COLO668 (cell line): ENCODE data around the gene CDK15.
"Not testable (repeated sequence)": the region's sequence is repeated elsewhere in the genome, so short reads cannot be mapped to it uniquely, and the experiment has no call there.

Source experiments
- DNase-seq: peaks from one replicate; lab custom pipeline; 2025; ENCODE audit not compliant: unreplicated experiment; lab: John Stamatoyannopoulos, UW

CDK15 gene

GRCh38 chr2:201828220-201828619, 21.9 kb downstream of the CDK15 start:
- no peak for DNase-seq

DNA sequence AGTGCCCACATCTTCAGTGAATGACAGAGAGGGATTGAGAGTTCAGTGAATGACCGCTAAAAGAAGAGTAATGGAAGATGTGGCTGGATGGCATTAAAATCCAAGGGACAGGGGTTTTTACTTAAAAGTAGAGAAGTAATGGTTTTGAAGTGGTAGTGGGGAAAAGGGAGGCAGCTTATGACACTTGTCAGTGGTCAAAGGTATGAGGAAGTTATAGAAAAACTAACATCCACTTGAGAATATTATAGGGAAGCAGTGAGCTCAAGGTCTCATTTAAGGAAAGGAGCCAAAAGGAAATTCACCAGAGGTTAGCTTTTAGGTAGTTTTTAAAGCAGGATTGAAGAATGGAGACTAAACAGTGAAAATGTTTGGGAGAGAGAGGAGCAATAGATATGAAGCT, 24.3 kb downstream of the CDK15 start:
- no peak for DNase-seq

- DNase-seq = no peak
Observed at GRCh38 chr2:201831469-201831868, 25.1 kb downstream of the CDK15 start.

DNA sequence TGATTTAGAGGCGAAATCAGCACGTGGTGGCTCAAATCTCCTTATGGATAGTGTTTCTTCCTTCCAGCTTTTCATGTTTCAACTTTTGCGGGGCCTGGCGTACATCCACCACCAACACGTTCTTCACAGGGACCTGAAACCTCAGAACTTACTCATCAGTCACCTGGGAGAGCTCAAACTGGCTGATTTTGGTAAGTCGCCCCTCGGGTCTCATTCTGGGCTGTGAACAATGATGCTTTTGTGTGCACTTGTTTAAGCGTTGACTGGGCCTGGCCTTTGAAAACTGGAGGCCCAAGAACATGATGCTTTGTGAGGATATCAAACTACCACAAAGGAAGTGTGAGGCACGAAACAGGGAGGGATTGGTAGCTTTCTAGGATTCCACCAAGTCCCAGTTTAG, 27.4 kb downstream of the CDK15 start:
- no peak for DNase-seq

- no peak for DNase-seq
Observed at GRCh38 chr2:201835066-201835465, 28.7 kb downstream of the CDK15 start.

DNA sequence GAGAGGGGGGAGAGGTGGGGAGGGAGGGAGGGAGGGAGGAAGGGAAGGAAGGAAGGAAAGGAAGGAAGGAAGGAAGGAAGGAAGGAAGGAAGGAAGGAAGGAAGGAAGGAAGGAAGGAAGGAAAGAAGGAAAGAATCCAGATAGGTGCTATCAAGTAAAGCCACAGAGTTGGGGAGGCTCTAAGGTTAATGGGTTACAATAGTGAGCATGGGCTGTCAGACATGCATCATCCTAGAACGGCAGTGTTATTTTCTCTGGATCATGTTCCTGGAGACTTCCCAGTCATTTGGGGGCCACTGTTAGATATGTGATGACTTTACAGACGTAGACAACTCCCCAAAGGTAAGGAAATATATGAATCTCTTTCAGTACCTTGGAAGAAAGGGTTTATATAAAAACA, 31.1 kb downstream of the CDK15 start:
- DNase-seq = no peak

DNA sequence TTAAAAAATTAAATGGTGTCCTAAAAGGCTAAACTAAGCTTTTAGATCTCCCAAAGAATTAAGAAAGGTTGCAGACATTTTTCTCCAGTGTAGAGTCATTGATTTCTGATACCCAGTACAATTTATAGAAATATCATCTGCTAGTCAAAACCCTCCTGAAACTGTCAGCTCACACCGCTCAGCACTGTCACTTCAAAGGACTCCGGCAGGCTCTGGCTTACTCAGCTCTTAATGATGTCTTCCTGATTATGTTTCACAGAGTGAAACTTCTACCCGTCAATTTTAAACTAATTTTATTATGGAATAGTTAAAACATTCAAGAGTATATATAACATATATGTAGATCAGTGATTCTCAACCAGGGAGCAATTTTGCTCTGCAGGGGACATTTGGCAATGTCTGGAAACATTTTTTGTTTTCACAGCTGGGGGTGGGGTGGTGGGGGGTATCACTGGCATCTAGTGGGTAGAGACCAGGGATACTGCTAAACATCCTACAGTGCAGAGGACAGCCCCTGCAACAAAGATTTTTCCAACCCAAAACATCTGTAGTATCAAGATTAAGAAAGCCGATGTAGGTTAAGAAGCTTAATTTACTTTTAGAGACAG, 31.6 kb downstream of the CDK15 start:
- DNase-seq = no peak

GRCh38 chr2:201839727-201840126, 33.4 kb downstream of the CDK15 start:
- DNase-seq = no peak

GRCh38 chr2:201840726-201841125, 34.4 kb downstream of the CDK15 start:
- DNase-seq = no peak

DNA sequence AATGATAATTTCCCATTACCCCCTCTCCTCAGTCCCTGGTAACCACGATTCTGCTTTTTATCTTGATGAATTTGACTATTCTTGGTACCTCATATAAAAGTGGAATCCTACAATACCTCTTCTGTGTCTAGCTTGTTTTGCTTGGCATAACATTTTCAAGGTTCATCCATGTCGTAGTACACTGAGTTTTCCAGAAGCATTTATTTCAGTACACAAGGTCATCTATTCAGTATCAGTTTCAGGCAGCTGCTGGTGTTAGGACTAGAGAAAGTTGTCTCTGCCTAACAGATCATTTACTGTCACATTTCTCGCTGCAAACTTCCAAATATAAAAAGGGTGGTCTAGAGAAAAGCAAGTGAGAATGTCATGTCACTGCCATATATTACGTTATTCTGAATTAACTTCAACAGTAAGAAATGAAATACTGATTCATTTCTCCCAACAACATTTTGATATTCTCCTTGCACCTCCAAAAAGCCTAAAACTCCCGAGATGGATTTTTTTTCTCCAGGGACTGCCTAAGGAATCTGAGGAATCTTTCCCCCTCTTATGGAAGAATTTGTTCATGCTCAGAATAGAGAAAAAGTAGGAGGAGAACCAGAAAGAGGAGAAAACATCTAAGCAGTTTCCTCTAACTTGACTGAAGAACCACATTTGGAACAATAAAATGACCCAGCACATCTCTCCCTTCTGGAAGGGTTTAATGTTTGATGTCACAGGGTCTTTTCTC, 36.0 kb downstream of the CDK15 start:
- DNase-seq = no peak

DNA sequence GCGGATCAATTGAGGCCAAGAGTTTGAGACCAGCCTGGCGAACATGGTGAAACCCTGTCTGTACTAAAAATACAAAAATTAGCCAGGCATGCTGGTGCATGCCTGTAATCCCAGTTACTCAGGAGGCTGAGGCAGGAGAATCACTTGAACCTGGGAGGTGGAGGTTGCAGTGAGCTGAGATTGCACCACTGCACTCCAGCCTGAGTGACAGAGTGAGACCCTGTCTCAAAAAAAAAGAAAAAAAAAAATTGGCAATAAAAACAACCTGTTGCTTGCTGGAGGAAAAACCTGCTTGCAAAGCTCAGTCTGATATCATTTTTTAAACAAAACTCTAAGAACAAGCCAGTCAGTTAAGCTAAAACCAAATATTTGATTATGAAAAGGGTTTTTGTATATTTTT, 38.6 kb downstream of the CDK15 start:
- DNase-seq = not testable (repeated sequence)

DNA sequence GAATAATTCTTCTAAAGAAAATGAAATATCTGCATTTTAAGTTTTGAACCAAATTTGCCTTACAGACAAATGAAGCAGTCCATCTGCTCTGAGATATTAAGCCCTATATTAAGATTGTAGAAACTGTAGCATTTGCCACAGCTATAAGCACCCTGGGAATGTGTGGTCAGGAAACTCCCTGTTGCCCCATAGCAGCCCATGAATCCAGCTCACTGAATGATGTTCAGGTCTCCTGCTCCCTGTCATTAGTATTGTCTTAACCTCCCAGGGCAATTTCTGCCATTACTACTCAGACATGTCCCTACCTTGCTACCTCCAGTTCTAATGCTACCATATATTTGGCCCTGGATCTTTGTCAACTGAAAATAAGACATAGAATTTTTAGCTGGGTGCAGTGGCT, 41.1 kb downstream of the CDK15 start:
- DNase-seq = no peak

GRCh38 chr2:201852462-201852861, 46.1 kb downstream of the CDK15 start:
- DNase-seq = no peak

GRCh38 chr2:201852878-201853415, 46.6 kb downstream of the CDK15 start:
- no peak for DNase-seq

DNA sequence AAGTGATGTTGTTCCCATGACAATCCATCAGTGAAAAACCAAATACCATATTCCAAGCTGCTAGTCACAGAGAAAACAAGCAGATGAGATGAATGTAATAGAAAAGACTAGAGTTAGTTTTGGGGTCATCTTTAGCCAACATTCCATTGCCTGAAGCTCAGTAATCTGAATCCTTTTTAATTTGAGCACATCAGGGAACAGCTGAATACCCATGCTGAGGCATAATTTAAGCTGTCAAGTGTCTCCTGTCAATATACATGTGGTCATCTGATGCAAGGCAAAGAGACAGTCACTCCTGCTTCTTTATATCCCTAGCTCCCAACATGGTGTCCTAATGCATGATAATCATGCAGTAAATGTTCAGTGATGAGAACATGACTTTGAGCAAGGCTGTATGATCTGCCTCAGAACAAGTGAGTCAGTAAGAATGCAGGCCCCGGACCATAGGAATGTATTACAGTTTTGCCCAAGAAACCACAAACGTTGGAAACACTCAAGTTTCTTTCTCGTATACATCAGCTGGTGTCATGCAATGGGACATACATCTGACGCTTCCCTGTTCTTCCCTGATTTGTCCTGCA, 48.0 kb downstream of the CDK15 start:
- no peak for DNase-seq

DNA sequence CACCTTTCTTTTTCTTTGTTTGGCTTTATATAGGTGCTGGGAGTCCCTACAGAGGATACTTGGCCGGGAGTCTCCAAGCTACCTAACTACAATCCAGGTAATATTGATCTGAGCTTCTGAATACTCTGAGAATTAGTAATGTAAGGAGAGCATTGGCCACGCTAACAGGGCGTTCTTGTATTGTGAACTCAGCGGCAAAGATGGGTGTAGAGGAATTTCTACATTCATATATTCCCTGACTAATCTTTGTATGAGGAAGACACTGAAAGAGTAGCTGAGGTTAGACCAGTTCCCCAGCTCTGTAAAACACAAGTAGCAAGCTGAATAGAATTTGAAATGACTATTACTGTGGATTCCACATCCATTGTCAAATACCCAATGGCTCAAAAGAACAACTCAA, 48.5 kb downstream of the CDK15 start:
- no peak for DNase-seq

- DNase-seq = no peak
Observed at GRCh38 chr2:201855356-201855755, 49.0 kb downstream of the CDK15 start.

GRCh38 chr2:201857326-201857725, 51.0 kb downstream of the CDK15 start:
- no peak for DNase-seq

DNA sequence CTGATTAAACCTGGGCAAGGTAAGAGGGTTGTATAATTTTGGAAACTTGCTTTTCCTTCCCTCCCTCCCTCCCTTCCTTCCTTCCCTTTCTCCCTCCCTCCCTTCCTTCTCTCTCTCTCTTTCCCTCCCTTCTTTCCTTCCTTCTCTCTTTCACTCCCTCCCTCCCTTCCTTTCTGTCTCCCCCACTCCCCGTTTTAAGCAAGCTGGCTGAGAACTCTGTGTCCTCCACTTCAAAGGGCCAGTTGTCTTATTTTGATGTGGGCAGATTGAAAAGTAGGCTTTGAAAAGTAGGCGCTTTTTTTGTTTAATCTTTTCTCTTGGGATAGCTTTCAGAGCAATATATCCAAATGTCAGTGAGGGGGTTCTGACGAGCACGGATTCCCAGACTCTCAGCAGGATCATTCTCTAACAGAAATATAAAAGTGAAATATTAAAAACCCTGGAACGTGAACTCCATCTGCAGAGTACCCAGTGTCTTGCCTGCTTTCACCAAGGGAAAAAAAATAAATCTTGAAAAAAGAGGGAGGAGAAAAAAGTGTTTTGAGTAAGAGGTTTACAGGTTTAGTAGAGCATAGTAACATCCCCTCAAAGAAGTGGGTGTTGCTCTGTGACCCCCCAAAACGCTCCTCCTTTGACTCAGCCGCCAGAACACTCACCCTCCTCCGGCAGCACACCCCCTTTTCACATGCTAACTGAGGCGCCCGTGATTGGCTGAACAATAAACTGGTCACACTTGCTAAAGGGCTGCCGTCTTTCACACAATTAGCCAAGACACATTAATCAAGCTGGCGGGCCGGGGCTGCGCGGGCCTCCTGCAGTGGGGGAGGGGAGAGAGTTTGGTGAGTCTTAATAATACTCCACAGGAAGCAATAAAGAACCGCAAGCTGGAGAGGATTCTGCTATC, 52.2 kb downstream of the CDK15 start:
- no peak for DNase-seq

GRCh38 chr2:201859949-201860348, 53.6 kb downstream of the CDK15 start:
- DNase-seq = no peak

DNA sequence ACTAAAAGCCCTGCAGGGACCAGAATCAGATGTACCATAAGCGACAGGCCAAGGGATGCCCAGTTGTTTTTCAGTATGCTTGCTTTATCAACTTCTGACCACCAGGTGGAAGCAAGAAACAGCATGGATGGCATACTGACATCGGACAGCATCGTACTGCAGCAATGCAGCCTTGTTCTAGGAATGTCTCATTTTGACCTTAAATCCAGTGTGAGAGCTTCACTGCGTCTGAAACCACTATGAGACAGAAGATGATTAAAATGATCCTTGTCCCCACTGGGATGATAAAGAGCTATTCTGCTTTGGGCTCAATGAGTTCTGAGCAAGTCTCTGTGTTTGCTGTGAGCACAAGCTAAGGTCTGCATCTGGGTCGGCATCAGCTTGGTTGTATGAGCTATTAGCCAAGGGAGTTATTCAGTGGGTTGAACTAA, 54.3 kb downstream of the CDK15 start:
- peak; percentile 14 for DNase-seq
